NCI-H526 (cell line): ENCODE measurements around the gene AK5.

Source experiments
- DNase-seq, 2 experiments: peaks; one replicate each; lab custom pipeline; 2025; lab: John Stamatoyannopoulos, UW

The AK5 gene

GRCh38 chr1:77350012-77350770 is 68.4 kb downstream of the AK5 start:
- DNase-seq, result no peak

- DNase-seq, result no peak
These were observed 72.7 kb downstream of the AK5 start for GRCh38 chr1:77354536-77354935.

GRCh38 chr1:77355010-77355409 is 73.2 kb downstream of the AK5 start:
- no peak for DNase-seq

- DNase-seq, result no peak
These were observed 74.3 kb downstream of the AK5 start for GRCh38 chr1:77356136-77356535.

- no peak for DNase-seq
These were observed 78.4 kb downstream of the AK5 start for GRCh38 chr1:77360256-77360655.

GRCh38 chr1:77361621-77362020 is 79.8 kb downstream of the AK5 start:
- DNase-seq, result no peak

- no peak for DNase-seq
These were observed 88.3 kb downstream of the AK5 start for GRCh38 chr1:77370161-77370560.

- peak in 1 of 2 experiments; percentile 23 for DNase-seq
These were observed 88.9 kb downstream of the AK5 start for GRCh38 chr1:77370583-77371306.

- no peak for DNase-seq
These were observed 89.6 kb downstream of the AK5 start for GRCh38 chr1:77371396-77371795.

- DNase-seq, result no peak
These were observed 91.9 kb downstream of the AK5 start for GRCh38 chr1:77373702-77374101.

- no peak for DNase-seq
These were observed 93.7 kb downstream of the AK5 start for GRCh38 chr1:77375541-77375940.

GRCh38 chr1:77375990-77376389 is 94.2 kb downstream of the AK5 start:
- DNase-seq, result no peak

GRCh38 chr1:77378723-77379535 is 97.1 kb downstream of the AK5 start:
- DNase-seq, result no peak

GRCh38 chr1:77382366-77382765 is 100.5 kb downstream of the AK5 start:
- DNase-seq, result no peak

- no peak for DNase-seq
These were observed 101.4 kb downstream of the AK5 start for GRCh38 chr1:77383236-77383635.

GRCh38 chr1:77385551-77385950 is 103.7 kb downstream of the AK5 start:
- DNase-seq, result no peak

GRCh38 chr1:77386276-77386675 is 104.5 kb downstream of the AK5 start:
- DNase-seq, result no peak

- no peak for DNase-seq
These were observed 105.7 kb downstream of the AK5 start for GRCh38 chr1:77387553-77387952.

- DNase-seq, result no peak
These were observed 106.8 kb downstream of the AK5 start for GRCh38 chr1:77388661-77389060.

GRCh38 chr1:77392486-77392885 is 110.7 kb downstream of the AK5 start:
- DNase-seq, result no peak

- no peak for DNase-seq
These were observed 112.3 kb downstream of the AK5 start for GRCh38 chr1:77394166-77394565.

GRCh38 chr1:77395051-77395450 is 113.2 kb downstream of the AK5 start:
- DNase-seq, result no peak

GRCh38 chr1:77398152-77398551 is 116.3 kb downstream of the AK5 start:
- DNase-seq, result no peak
